ENCODE results near the gene AGFG2. TPM values are rescaled to one million over a fixed set of nuclear protein-coding genes. Genes with fewer than 3 reads are reported as not detected.
A peak's percentile ranks its signal among the peaks of the same experiment; 100 is the strongest.

The AGFG2 gene
- total RNA-seq, 2 experiments from 2014 or later = 53.9 to 59.8 TPM

GRCh38 chr7:100585511-100586265, 46.7 kb downstream of the AGFG2 start, which contains the start of gene LRCH4:
Gene LRCH4 (minus strand): TSS chr7:100586129. CDS start chr7:100586100, 29 bp downstream.
- ChIA-PET CTCF (interaction anchor here (0.6 to 4.8 kb wide), 27 partner anchors 9 to 556 kb away, joined by 3 to 47 read pairs (median 4); partner anchors contain the start of genes GNB2, MOSPD3, PCOLCE and POP7), POLR2A (interaction anchor here (0.6 to 6.8 kb wide), 45 partner anchors 8 to 485 kb away, joined by 3 to 89 read pairs (median 8); partner anchors contain the start of genes AGFG2, AP4M1, GIGYF1 and GNB2)
- H3K4me1 Mint-ChIP-seq = peaks cover 30% of the 10 kb centered on the region
- H3K27me3 Mint-ChIP-seq = peaks cover 9% of the 10 kb centered on the region
- peak; percentile 73 for DNase-seq
- peak within 1 kb of the TSS; percentile 97 for H3K27ac Mint-ChIP-seq
- peaks cover 28% of the 10 kb centered on the region for H3K36me3 Mint-ChIP-seq (ENCODE audit: low read depth)
- peak within 1 kb of the TSS; percentile 95 for H3K4me3 Mint-ChIP-seq
- H3K9me3 Mint-ChIP-seq = no peaks in the 10 kb centered on the region

GRCh38 chr7:100586266-100587025, 47.4 kb downstream of the AGFG2 start, which contains the start of gene FBXO24:
Gene FBXO24 (plus strand): TSS chr7:100586328. CDS start chr7:100586626, 298 bp downstream.
- CTCF ChIA-PET = interaction anchor here (0.6 to 4.8 kb wide), 25 partner anchors 8 to 555 kb away, joined by 3 to 47 read pairs (median 4); partner anchors contain the start of genes GNB2, MOSPD3, PCOLCE and POP7
- no peaks in the 10 kb centered on the region for H3K9me3 Mint-ChIP-seq

GRCh38 chr7:100588438-100588837, 49.4 kb downstream of the AGFG2 start:
- Mint-ChIP-seq H3K36me3 (ENCODE audit: low read depth) (peaks cover 17% of the 10 kb centered on the region), H3K4me3 (peak overlapping the region; percentile 14), H3K4me1 (peaks cover 17% of the 10 kb centered on the region), H3K27me3 (peaks cover 11% of the 10 kb centered on the region), H3K27ac (no peak overlapping the region), H3K9me3 (no peaks in the 10 kb centered on the region)
- CTCF ChIA-PET = interaction anchor here (0.8 to 2.3 kb wide), 15 partner anchors 10 to 117 kb away, joined by 3 to 11 read pairs (median 3); partner anchors contain the start of genes ACTL6B, MOSPD3, PCOLCE and POP7
- DNase-seq = no peak
- POLR2A ChIA-PET = interaction anchor here (0.7 to 4.6 kb wide), 5 partner anchors 9 to 497 kb away, joined by 3 to 48 read pairs (median 4); partner anchors contain the start of genes MOSPD3 and PCOLCE

More at GRCh38 chr7:100586266-100587025, 47.4 kb downstream of the AGFG2 start, which contains the start of gene FBXO24:
- DNase-seq = peak; percentile 100
- Mint-ChIP-seq H3K4me1 (peaks cover 30% of the 10 kb centered on the region), H3K27me3 (peaks cover 9% of the 10 kb centered on the region), H3K27ac (peak within 1 kb of the TSS; percentile 97), H3K36me3 (ENCODE audit: low read depth) (peaks cover 28% of the 10 kb centered on the region), H3K4me3 (peak within 1 kb of the TSS; percentile 95)
- POLR2A ChIA-PET = interaction anchor here (0.6 to 6.8 kb wide), 40 partner anchors 9 to 484 kb away, joined by 3 to 89 read pairs (median 8); partner anchors contain the start of genes AGFG2, AP4M1, GIGYF1 and GNB2

GRCh38 chr7:100589341-100589947, 50.4 kb downstream of the AGFG2 start:
- Mint-ChIP-seq H3K27ac (no peak overlapping the region), H3K36me3 (ENCODE audit: low read depth) (peaks cover 11% of the 10 kb centered on the region), H3K4me3 (no peak overlapping the region), H3K27me3 (peaks cover 11% of the 10 kb centered on the region), H3K9me3 (no peaks in the 10 kb centered on the region), H3K4me1 (peaks cover 11% of the 10 kb centered on the region)
- ChIA-PET POLR2A (interaction anchor here (0.7 to 4.6 kb wide), 4 partner anchors 8 to 37 kb away, joined by 3 to 48 read pairs (median 5); partner anchors contain the start of genes MOSPD3 and PCOLCE), CTCF (interaction anchor here (0.5 to 2.3 kb wide), 12 partner anchors 16 to 208 kb away, joined by 3 to 11 read pairs (median 3); partner anchors contain the start of genes ACTL6B, MOSPD3 and POP7)
- no peak for DNase-seq

- peaks cover 11% of the 10 kb centered on the region for H3K4me1 Mint-ChIP-seq
- H3K4me3 Mint-ChIP-seq = no peak overlapping the region
- H3K27me3 Mint-ChIP-seq = peaks cover 11% of the 10 kb centered on the region
- CTCF ChIA-PET = interaction anchor here (0.6 to 2.3 kb wide), 7 partner anchors 20 to 121 kb away, joined by 3 to 11 read pairs (median 4); partner anchors contain the start of genes MOSPD3 and POP7
- POLR2A ChIA-PET = interaction anchor here (1.4 to 2.0 kb wide), 2 partner anchors 13 to 36 kb away, joined by 5 to 9 read pairs; partner anchors contain the start of gene PCOLCE
- H3K9me3 Mint-ChIP-seq = no peaks in the 10 kb centered on the region
- peaks cover 7% of the 10 kb centered on the region for H3K36me3 Mint-ChIP-seq (ENCODE audit: low read depth)
- H3K27ac Mint-ChIP-seq = no peak overlapping the region
- no peak for DNase-seq
Observed at GRCh38 chr7:100590077-100590737, 51.2 kb downstream of the AGFG2 start.

- no peak overlapping the region for H3K27ac Mint-ChIP-seq
- no peaks in the 10 kb centered on the region for H3K36me3 Mint-ChIP-seq (ENCODE audit: low read depth)
- DNase-seq = no peak
- H3K4me3 Mint-ChIP-seq = no peak overlapping the region
- ChIA-PET CTCF (interaction anchor here (1.1 kb wide), 1 partner anchor 102 kb away, joined by 3 read pairs; no protein-coding TSS in a partner anchor), POLR2A (interaction anchor here (2.0 kb wide), 1 partner anchor 11 kb away, joined by 9 read pairs; the partner anchor contains the start of gene PCOLCE)
- no peaks in the 10 kb centered on the region for H3K9me3 Mint-ChIP-seq
- H3K4me1 Mint-ChIP-seq = peaks cover 9% of the 10 kb centered on the region
- peaks cover 14% of the 10 kb centered on the region for H3K27me3 Mint-ChIP-seq
Observed at GRCh38 chr7:100591596-100591995, 52.6 kb downstream of the AGFG2 start.

GRCh38 chr7:100595188-100595587, 56.2 kb downstream of the AGFG2 start:
- Mint-ChIP-seq H3K36me3 (ENCODE audit: low read depth) (no peaks in the 10 kb centered on the region), H3K27ac (no peak overlapping the region), H3K4me3 (no peak overlapping the region), H3K4me1 (peaks cover 10% of the 10 kb centered on the region), H3K27me3 (peaks cover 9% of the 10 kb centered on the region), H3K9me3 (no peaks in the 10 kb centered on the region)
- ChIA-PET POLR2A (interaction anchor here (6.7 kb wide), 1 partner anchor 8 kb away, joined by 48 read pairs; the partner anchor contains the start of genes FBXO24 and LRCH4), CTCF (interaction anchor here (0.6 to 1.4 kb wide), 2 partner anchors 9 to 31 kb away, joined by 4 read pairs; partner anchors contain the start of genes FBXO24 and LRCH4)
- no peak for DNase-seq

- Mint-ChIP-seq H3K9me3 (no peaks in the 10 kb centered on the region), H3K36me3 (ENCODE audit: low read depth) (no peaks in the 10 kb centered on the region), H3K4me1 (peaks cover 18% of the 10 kb centered on the region), H3K27ac (peak overlapping the region; percentile 27), H3K4me3 (no peak overlapping the region), H3K27me3 (peaks cover 4% of the 10 kb centered on the region)
- ChIA-PET POLR2A (interaction anchor here (1.0 to 6.7 kb wide), 6 partner anchors 11 to 56 kb away, joined by 3 to 48 read pairs (median 6); partner anchors contain the start of genes FBXO24, LRCH4 and MOSPD3), CTCF (interaction anchor here (1.4 kb wide), 1 partner anchor 10 kb away, joined by 4 read pairs; no protein-coding TSS in a partner anchor)
- peak; percentile 30 for DNase-seq
Observed at GRCh38 chr7:100598425-100598824, 59.4 kb downstream of the AGFG2 start.

GRCh38 chr7:100599911-100600729, 61.1 kb downstream of the AGFG2 start:
- Mint-ChIP-seq H3K27me3 (peaks cover 4% of the 10 kb centered on the region), H3K27ac (no peak overlapping the region), H3K4me1 (peaks cover 28% of the 10 kb centered on the region), H3K9me3 (no peaks in the 10 kb centered on the region), H3K4me3 (no peak overlapping the region), H3K36me3 (ENCODE audit: low read depth) (no peaks in the 10 kb centered on the region)
- POLR2A ChIA-PET = interaction anchor here (0.7 to 6.7 kb wide), 3 partner anchors 13 to 105 kb away, joined by 3 to 48 read pairs (median 7); partner anchors contain the start of genes FBXO24 and LRCH4
- DNase-seq = no peak
- CTCF ChIA-PET = interaction anchor here (0.7 kb wide), 1 partner anchor 14 kb away, joined by 3 read pairs; the partner anchor contains the start of genes FBXO24 and LRCH4

GRCh38 chr7:100600730-100601038, 61.7 kb downstream of the AGFG2 start:
- no peaks in the 10 kb centered on the region for H3K36me3 Mint-ChIP-seq (ENCODE audit: low read depth)

More at GRCh38 chr7:100600730-100601038, 61.7 kb downstream of the AGFG2 start:
- no peak for DNase-seq
- H3K9me3 Mint-ChIP-seq = no peaks in the 10 kb centered on the region
- peaks cover 7% of the 10 kb centered on the region for H3K27me3 Mint-ChIP-seq
- ChIA-PET POLR2A (no interaction called here), CTCF (no interaction called here)
- H3K4me1 Mint-ChIP-seq = peaks cover 33% of the 10 kb centered on the region
- H3K27ac Mint-ChIP-seq = no peak overlapping the region
- H3K4me3 Mint-ChIP-seq = no peak overlapping the region

Data from activated CD4-positive, alpha-beta memory T cell treated with anti-CD3 and anti-CD28 coated beads, Interleukin-2, amount 10 ng/mL, durations not matched to agents 7 days and 5 days (primary cell).